Measurements from ENCODE around the gene GPR26. TPM values are rescaled to one million over a fixed set of nuclear protein-coding genes. Genes with fewer than 3 reads are reported as not detected.

GPR26 gene
- total RNA-seq, 1 experiment from 2014 or later, result 0.07 TPM

DNA sequence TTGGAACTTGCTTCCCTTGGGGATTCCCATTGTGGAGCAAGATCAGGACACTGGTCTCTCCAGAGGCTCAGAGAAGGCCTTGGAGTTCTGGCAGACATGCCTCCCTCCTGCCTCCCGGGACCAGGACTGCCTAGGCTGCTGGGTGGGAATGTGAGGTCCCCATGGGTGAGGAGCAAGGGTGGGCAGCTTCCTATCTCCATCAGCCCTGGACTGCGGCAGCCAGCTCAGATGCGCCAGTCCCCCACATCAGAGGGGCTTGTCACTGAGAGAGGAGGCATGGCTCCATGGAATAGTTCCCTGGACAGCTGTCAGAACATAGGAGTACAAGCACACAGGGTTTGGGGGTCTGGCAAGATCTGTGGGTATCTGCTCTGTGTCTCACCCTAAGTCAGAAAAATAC, 17.3 kb downstream of the GPR26 start:
- Histone ChIP-seq H3K4ac (ENCODE audit: low read depth, low read length) (no peak overlapping the region), H3K9me3 (ENCODE audit: control insufficient read depth, low read depth, low read length) (no peaks in the 10 kb centered on the region), H3T11ph (ENCODE audit: low read length) (no peak overlapping the region), H2BK12ac (ENCODE audit: insufficient read length, low read depth, low read length) (no peak overlapping the region), H4K8ac (replicated peaks; ENCODE audit: insufficient read length, low read depth, low read length) (no peak overlapping the region), H3K23me2 (ENCODE audit: insufficient read length, low read depth, low read length, poor library complexity, severe bottlenecking) (no peaks in the 10 kb centered on the region), H2BK20ac (ENCODE audit: low read depth, low read length, poor library complexity, severe bottlenecking) (no peak overlapping the region), H4K20me1 (ENCODE audit: control insufficient read depth, insufficient read depth, insufficient read length) (no peaks in the 10 kb centered on the region), H3K23ac (ENCODE audit: insufficient read length, low read depth, low read length) (no peak overlapping the region), H3K4me2 (ENCODE audit: insufficient read depth, insufficient read length, low read length) (no peak overlapping the region), H2AK5ac (ENCODE audit: insufficient read length, low read length) (no peak overlapping the region), H4K91ac (ENCODE audit: insufficient read length, low read depth, low read length) (no peak overlapping the region), H2BK5ac (ENCODE audit: insufficient read length, low read length) (no peak overlapping the region), H3K27ac (ENCODE audit: insufficient read length, low read depth, low read length) (no peak overlapping the region), H3K27me3 (ENCODE audit: insufficient read depth, low read length) (no peaks in the 10 kb centered on the region), H3K18ac (ENCODE audit: insufficient read length, low read depth, low read length) (no peak overlapping the region), H2BK15ac (ENCODE audit: low read depth, low read length) (no peak overlapping the region), H3K14ac (ENCODE audit: insufficient read depth, low read length) (no peak overlapping the region), H2BK120ac (ENCODE audit: low read depth, low read length, poor library complexity, severe bottlenecking) (no peak overlapping the region), H2AFZ (ENCODE audit: low read length) (no peak overlapping the region), H3K9ac (ENCODE audit: extremely low read depth, insufficient read length, low read length) (no peak overlapping the region), H3K79me1 (ENCODE audit: insufficient read depth, low read depth, low read length, poor library complexity, severe bottlenecking) (no peaks in the 10 kb centered on the region), H3K79me2 (ENCODE audit: insufficient read depth, low read length) (no peaks in the 10 kb centered on the region), H3K4me1 (ENCODE audit: insufficient read depth, low read length) (no peaks in the 10 kb centered on the region), H4K5ac (ENCODE audit: insufficient read length, low read depth, low read length) (no peak overlapping the region), H3K56ac (ENCODE audit: insufficient read length, low read depth, low read length) (no peak overlapping the region)
- Mint-ChIP-seq H3K4me3 (no peak overlapping the region), H3K4me1 (peaks cover 0 to 6% of the 10 kb centered on the region in 2 experiments; a peak in 1 of 4 replicates), H3K27me3 (ENCODE audit: low read depth) (peaks cover 6% of the 10 kb centered on the region), H3K9me3 (no peaks in the 10 kb centered on the region), H3K27ac (no peak overlapping the region), H3K36me3 (ENCODE audit: insufficient read depth in 1 of 3, low read depth in 3 of 3) (no peaks in the 10 kb centered on the region)
- DNase-seq, result no peak
- no peak for TF ChIP-seq CTCF (conservative IDR thresholded peaks at IDR 0.05)
- no CpG with 5 or more reads among the region's 3 CpGs for WGBS (ENCODE audit: extremely low coverage, insufficient read length, low lambda C conversion rate)

Measured in H9 (cell line).